HEK293 (cell line): ENCODE data around the gene KRT78.

Experiments
- PRDM1 ChIP-seq: fragments of 450-650 bp; formaldehyde crosslinking; IDR thresholded peaks from 2 replicates; pipeline ENCODE4; 2016; ENCODE audit warnings: missing biosample characterization, missing genetic modification characterization
- ZNF146 ChIP-seq: fragments of 450-650 bp; formaldehyde crosslinking; IDR thresholded peaks from 2 replicates; pipeline ENCODE4 v1.5.1; 2016; ENCODE audit warnings: missing biosample characterization, missing genetic modification characterization
- TF ChIP-seq, protein P1 (sequence below): fragments of 450-650 bp; formaldehyde crosslinking; IDR thresholded peaks from 2 replicates; pipeline ENCODE4; 2016; ENCODE audit warnings: missing biosample characterization, missing genetic modification characterization
- TF ChIP-seq, protein P2 (sequence below): fragments of 450-650 bp; formaldehyde crosslinking; IDR thresholded peaks from 2 replicates; pipeline ENCODE4 v1.5.1; 2017; ENCODE audit warnings: missing biosample characterization, missing genetic modification characterization
- TF ChIP-seq, protein P3 (sequence below): fragments of 450-650 bp; formaldehyde crosslinking; IDR thresholded peaks from 2 replicates; pipeline ENCODE4 v1.5.1; 2016; ENCODE audit warnings: missing biosample characterization, missing genetic modification characterization
- TF ChIP-seq, protein P4 (sequence below): fragments of 450-650 bp; formaldehyde crosslinking; IDR thresholded peaks from 2 replicates; pipeline ENCODE4 v1.5.1; 2016; ENCODE audit warnings: missing biosample characterization, missing genetic modification characterization

DNA sequence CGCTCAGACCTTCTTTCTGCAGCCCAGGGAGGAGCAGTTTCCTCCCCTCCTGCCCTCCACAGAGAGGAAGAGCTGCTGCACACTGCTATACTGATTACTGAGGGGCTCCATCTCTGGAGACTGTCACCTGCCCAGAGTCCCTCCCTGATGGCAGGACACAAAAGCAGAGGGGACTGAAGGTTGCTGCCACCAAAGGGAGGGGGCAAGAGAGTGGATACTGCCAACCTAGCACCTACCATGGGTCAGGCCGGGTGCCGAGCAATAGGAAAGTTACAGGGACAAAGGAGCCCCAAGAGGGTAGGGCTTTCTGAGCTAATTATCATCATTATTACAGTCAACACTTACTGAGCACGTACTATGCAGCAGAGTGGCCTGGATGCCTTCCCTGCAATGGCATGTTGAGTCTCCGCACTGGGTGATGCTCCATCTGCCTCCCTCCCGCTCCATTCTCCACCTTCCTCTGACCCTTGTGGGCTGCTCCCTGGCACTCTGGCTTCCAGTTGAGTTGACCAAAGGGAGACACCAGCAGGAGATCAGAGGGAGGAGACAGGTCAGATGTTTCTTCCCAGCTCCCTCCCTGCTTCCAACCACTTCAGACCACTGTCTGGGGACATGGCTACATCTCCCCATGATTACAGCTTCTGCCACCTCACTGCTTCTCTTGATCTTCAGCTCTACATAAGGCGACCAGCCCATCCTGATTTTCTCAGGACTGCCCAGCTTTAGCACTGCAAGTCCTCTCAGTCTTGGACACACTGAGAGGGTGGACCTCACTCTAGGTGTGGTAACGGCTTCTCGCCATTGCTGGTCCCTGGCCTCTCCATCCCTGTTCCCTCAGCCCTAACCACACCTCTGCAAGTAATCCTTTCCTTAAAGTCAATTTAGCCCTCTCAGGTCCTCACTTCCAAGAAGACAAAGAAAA, 12.0 kb downstream of the KRT78 start:
- TF ChIP-seq, protein P1, sequence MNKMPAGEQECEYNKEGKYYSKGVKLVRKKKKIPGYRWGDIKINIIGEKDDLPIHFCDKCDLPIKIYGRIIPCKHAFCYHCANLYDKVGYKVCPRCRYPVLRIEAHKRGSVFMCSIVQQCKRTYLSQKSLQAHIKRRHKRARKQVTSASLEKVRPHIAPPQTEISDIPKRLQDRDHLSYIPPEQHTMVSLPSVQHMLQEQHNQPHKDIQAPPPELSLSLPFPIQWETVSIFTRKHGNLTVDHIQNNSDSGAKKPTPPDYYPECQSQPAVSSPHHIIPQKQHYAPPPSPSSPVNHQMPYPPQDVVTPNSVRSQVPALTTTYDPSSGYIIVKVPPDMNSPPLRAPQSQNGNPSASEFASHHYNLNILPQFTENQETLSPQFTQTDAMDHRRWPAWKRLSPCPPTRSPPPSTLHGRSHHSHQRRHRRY (tag by site-specific recombination), result no peak
- TF ChIP-seq, protein P2, sequence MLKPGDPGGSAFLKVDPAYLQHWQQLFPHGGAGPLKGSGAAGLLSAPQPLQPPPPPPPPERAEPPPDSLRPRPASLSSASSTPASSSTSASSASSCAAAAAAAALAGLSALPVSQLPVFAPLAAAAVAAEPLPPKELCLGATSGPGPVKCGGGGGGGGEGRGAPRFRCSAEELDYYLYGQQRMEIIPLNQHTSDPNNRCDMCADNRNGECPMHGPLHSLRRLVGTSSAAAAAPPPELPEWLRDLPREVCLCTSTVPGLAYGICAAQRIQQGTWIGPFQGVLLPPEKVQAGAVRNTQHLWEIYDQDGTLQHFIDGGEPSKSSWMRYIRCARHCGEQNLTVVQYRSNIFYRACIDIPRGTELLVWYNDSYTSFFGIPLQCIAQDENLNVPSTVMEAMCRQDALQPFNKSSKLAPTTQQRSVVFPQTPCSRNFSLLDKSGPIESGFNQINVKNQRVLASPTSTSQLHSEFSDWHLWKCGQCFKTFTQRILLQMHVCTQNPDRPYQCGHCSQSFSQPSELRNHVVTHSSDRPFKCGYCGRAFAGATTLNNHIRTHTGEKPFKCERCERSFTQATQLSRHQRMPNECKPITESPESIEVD (tag by site-specific recombination), result no peak
- TF ChIP-seq PRDM1 (tag by site-specific recombination), result no peak
- no peak for TF ChIP-seq ZNF146 (tag by site-specific recombination)
- TF ChIP-seq, protein P3, sequence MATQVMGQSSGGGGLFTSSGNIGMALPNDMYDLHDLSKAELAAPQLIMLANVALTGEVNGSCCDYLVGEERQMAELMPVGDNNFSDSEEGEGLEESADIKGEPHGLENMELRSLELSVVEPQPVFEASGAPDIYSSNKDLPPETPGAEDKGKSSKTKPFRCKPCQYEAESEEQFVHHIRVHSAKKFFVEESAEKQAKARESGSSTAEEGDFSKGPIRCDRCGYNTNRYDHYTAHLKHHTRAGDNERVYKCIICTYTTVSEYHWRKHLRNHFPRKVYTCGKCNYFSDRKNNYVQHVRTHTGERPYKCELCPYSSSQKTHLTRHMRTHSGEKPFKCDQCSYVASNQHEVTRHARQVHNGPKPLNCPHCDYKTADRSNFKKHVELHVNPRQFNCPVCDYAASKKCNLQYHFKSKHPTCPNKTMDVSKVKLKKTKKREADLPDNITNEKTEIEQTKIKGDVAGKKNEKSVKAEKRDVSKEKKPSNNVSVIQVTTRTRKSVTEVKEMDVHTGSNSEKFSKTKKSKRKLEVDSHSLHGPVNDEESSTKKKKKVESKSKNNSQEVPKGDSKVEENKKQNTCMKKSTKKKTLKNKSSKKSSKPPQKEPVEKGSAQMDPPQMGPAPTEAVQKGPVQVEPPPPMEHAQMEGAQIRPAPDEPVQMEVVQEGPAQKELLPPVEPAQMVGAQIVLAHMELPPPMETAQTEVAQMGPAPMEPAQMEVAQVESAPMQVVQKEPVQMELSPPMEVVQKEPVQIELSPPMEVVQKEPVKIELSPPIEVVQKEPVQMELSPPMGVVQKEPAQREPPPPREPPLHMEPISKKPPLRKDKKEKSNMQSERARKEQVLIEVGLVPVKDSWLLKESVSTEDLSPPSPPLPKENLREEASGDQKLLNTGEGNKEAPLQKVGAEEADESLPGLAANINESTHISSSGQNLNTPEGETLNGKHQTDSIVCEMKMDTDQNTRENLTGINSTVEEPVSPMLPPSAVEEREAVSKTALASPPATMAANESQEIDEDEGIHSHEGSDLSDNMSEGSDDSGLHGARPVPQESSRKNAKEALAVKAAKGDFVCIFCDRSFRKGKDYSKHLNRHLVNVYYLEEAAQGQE (tag by site-specific recombination), result no peak
- TF ChIP-seq, protein P4, sequence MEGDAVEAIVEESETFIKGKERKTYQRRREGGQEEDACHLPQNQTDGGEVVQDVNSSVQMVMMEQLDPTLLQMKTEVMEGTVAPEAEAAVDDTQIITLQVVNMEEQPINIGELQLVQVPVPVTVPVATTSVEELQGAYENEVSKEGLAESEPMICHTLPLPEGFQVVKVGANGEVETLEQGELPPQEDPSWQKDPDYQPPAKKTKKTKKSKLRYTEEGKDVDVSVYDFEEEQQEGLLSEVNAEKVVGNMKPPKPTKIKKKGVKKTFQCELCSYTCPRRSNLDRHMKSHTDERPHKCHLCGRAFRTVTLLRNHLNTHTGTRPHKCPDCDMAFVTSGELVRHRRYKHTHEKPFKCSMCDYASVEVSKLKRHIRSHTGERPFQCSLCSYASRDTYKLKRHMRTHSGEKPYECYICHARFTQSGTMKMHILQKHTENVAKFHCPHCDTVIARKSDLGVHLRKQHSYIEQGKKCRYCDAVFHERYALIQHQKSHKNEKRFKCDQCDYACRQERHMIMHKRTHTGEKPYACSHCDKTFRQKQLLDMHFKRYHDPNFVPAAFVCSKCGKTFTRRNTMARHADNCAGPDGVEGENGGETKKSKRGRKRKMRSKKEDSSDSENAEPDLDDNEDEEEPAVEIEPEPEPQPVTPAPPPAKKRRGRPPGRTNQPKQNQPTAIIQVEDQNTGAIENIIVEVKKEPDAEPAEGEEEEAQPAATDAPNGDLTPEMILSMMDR (tag by site-specific recombination), result no peak
